ENCODE measurements around the gene TMEM121.

- no peak for TF ChIP-seq CTCF (IDR thresholded peaks at IDR 0.05)
- no peak for TF ChIP-seq POLR2AphosphoS5 (IDR thresholded peaks at IDR 0.05; ENCODE audit: low read depth, low read length)
- no peak for TF ChIP-seq GATA2 (CRISPR knock-in tag; IDR thresholded peaks at IDR 0.05)
- no peak for TF ChIP-seq REST (IDR thresholded peaks at IDR 0.05; ENCODE audit: low read depth, low read length)
- TF ChIP-seq TEAD4 (IDR thresholded peaks at IDR 0.05; ENCODE audit: borderline replicate concordance, insufficient read depth) = no peak
- no peak for TF ChIP-seq IRF3 (IDR thresholded peaks at IDR 0.05; ENCODE audit: low read depth, low read length)
- TF ChIP-seq JUND (IDR thresholded peaks at IDR 0.05) = no peak
These were observed 42.7 kb downstream of the TMEM121 start for GRCh38 chr14:105568859-105569766.

Measured in SK-N-SH (cell line).